T-helper 2 cell (primary cell): Measurements from ENCODE around the gene ARHGAP35.

Experiments used
- DNase-seq, 5 experiments: peaks; one replicate each; pipeline versions ENCODE4 v3.0.0 to v3.0.0-alpha.2; 2012 to 2022

Gene ARHGAP35

GRCh38 chr19:46904114-46905060 is 43.6 kb downstream of the ARHGAP35 start:
- no peak for DNase-seq

GRCh38 chr19:46906221-46906620 is 45.4 kb downstream of the ARHGAP35 start:
- DNase-seq, result no peak

GRCh38 chr19:46907880-46908279 is 47.1 kb downstream of the ARHGAP35 start:
- no peak for DNase-seq

GRCh38 chr19:46909356-46909755 is 48.6 kb downstream of the ARHGAP35 start:
- no peak for DNase-seq
